EH (cell line): ENCODE results near the gene CLCF1.
"Not testable (repeated sequence)": the region's sequence is repeated elsewhere in the genome, so short reads cannot be mapped to it uniquely, and the experiment has no call there.

Experiments
- DNase-seq: peaks from one replicate; pipeline ENCODE4 v3.0.0-alpha.2; 2015; ENCODE audit warnings: low read depth

Gene CLCF1

GRCh38 chr11:67322049-67322448, 51.3 kb downstream of the CLCF1 start:
- DNase-seq = no peak

- DNase-seq = no peak
Measured at GRCh38 chr11:67321313-67321871, 52.0 kb downstream of the CLCF1 start.

DNA sequence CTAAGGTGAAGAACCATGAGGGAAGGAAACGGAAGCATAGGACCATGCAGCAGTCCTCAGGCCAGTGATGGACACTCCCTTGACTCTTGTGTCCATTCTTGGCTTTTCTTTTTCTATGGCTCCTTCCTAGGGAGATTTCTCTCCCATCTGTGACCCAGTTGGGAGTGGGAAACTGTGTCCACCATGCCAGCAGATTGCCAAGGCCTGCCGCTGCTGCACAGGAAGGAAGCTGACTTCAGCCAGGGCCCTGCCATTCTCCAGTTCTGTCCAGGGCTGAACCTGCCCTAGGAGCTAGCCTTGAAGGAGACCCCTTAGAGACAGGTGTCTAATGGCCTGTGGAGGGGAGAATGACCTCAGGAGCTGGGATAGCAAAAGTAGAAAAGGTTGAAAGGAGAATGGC, 52.7 kb downstream of the CLCF1 start:
- no peak for DNase-seq

DNA sequence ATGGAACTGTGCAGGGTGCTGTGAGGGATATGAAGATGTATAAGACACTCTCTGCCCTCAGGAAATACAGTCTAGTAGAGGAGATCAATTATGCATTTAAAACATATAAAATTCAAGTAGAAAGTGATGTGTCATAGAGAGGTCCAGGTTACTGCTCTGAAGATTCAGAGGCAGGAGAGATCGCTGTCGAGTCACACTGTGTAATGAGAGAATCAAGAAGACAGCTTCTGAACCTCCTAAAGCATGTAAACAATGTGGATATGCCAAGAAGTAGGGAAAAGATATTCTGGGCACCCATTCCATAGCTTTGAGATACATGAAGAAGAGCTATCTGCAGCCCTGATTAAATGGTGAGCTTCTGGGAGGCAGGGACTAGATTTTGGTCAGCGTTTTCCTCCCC, 53.4 kb downstream of the CLCF1 start:
- DNase-seq = peak; percentile 51

GRCh38 chr11:67318876-67319275, 54.5 kb downstream of the CLCF1 start:
- DNase-seq = not testable (repeated sequence)

DNA sequence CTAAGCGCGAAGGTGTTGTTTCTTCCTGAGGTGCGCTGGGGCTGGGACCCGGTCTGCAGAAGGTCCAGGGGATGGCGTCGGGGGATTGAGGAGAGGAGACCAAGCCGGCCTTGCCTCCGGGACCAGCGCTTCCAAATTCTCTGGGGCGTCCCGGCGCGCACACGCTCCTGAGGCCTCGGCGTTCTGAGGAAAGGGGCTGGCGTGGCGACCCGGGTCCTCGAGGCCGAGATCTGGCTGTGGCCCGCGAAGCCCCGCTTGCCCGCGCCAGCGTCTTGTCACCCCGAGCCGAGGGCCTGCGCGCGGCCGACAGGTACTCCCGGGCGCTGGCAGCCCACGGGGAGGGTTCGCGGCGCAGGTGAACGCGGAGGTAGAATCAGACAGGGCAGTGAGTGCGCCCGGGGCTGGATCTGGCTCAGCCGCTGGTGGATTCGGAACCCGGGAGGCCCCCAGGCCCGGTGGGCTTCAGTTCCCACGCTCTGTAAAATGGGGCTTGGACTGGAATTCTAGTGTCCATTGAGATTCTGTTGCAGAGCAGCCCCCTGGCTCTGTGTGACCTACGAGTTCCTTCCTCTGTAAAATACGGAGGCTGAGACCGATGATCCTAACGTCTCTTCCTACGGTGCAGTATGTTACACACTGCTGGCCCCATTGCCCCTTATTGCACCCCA, 55.4 kb downstream of the CLCF1 start:
- no peak for DNase-seq

DNA sequence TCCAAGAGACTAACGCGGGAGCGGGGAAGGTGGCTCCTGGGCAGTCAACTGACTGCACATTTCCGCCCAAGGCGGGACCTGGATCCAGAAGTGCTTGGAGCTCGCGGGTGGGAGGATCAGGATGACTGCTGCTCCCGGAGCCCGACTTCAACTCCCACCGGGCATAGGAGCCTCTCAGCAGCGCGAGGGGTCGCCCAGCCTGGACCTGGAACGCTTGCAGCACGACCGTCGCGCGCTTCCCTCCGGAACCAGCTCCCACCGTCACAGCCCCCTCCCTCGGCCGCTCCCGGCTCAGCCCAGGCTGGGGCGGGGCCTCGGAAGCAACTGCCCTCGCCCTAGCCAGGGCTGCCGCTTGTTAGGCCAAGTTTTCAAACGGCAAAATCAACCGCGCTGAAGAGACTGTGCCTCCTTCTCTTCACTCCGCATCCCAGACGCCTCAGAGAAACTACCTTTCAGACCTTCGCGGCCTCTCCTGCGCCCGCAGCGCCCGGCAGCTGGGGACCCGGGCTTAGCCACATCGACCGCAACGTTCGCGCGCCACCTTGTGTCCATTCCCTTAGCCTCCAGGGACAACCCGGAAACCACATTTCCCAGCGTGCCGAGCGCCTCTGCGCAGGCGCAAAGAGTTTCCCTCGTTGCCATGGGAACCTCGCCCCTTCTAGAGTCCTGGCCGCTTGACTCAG, 56.1 kb downstream of the CLCF1 start:
- peak; percentile 93 for DNase-seq

DNA sequence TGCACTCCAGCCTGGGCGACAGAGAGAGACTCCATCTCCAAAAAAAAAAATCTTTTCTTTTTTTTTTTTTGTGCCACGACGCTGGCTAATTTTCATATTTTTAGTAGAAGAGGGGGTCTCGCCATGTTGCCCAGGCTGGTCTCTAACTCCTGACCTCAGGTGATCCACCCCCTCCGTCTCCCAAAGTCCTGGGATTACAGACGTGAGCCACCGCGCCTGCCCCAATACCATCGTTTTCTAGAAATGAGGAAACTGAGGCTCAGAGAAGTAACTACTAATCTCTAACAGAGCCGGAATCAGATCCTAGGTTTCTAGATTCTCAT, 56.6 kb downstream of the CLCF1 start:
- no peak for DNase-seq

- no peak for DNase-seq
Measured at GRCh38 chr11:67315325-67315909, 58.0 kb downstream of the CLCF1 start.

DNA sequence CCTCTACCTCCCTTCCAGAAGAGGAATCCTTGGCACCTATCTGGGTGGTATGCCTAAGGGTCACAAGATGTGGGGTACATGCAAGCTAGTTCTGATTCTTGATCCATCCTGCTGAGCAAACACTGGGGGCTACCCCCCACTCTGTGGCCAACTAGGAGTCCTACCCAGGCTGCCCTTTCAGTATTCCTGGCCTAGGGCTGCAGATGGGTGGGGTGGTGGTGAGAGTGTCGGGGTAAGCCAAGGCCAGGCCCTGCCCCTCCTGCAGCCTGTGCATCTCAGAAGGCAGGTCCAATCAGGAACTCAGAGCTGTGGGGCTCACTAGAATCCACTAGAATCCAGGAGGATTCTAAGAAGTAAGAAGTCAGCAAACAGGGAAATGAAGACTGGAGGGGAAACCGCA, 59.2 kb downstream of the CLCF1 start:
- DNase-seq = no peak
